Measurements from ENCODE around the gene S100A7.
"Not testable (repeated sequence)": the region's sequence is repeated elsewhere in the genome, so short reads cannot be mapped to it uniquely, and the experiment has no call there.

The S100A7 gene

DNA sequence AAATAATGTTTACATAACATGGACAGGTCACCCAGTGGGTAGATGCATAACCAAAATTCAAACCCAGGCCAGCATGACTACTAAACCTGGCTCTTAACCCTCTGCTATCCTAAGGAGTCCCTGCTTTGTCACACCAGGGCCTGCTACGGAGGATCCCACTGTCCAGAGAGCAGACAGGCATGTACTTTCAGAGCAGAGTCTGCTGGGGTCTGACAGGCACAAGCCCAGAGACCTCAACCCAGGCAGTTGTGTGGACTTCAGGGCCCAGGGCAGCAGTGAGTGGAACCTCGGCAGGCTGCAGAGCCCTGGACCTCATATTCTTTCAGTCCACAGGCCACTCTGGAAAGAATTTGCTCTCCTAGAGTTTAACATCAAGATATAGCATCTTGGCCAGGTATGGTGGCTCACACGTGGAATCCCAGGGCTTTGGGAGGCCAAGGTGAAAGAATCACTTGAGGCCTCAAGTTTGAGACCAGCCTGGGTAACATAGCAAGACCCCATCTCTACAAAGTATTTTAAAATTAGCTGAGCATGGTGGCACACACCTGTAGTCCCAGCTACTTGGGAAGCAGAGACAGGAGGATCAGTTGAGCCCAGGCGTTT, 16.1 kb upstream of the S100A7 start:
- DNase-seq (ENCODE audit: low read depth in 2 of 2), result no peak

DNA sequence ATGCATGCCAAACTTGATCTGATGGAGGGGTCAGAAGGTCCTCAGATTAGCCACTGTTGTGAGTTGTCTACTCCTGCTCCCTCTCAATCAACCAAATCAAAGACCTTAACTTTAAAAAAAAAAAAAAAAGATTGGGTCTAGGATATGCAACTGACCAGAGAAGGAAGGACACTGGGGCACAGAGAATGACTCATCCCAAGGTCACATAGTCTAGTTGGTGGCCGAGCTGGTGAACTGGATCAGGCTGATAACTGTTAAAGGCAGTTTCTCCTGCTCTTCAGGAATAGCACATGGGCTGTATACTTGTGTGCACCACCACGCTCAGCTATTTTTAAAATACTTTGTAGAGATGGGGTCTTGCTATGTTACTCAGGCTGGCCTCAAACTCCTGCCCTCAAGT, 14.8 kb upstream of the S100A7 start:
- no peak for DNase-seq (ENCODE audit: low read depth in 2 of 2)

- no peak for DNase-seq (ENCODE audit: low read depth in 2 of 2)
Observed at GRCh38 chr1:153474347-153474746, 13.9 kb upstream of the S100A7 start.

DNA sequence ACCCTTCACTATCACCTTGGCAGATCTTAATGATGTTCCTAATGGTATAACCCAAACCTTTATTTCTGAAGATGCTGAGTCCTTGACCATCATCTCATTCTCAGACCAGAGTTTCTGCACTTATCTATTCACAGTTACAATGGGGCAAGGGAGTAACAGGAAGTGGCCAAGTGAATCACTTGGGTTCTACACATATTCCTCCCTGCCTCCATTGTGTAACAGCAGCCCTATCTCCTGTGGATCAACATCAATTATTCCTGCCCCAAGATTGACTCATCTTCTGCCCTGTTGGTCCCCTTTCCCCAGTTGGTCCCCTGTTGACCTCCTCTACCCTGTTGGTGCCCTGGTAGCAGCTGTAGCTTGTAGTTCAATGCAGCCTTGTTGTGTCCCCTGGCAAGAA, 10.3 kb upstream of the S100A7 start:
- DNase-seq (ENCODE audit: low read depth in 2 of 2), result no peak

DNA sequence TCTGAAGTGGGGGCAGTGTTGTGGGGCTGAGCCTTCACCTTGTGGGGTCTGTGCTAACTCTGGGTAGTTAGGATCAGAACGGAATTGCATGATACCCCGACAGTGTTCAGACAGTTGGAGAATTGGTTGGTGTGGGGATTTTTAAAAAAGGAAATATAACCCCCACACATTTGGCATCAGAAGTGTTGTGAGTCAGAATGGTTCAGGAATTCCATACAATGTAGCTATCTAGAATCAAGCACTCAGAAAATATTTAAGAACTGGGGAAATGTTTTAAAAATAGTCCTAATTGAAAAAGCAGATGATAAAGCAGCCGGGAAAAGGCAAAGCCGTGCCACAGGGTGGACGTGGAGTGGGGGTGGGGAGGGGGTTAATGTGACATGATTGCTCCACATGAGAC, 6.5 kb upstream of the S100A7 start:
- DNase-seq (ENCODE audit: low read depth in 2 of 2), result no peak

DNA sequence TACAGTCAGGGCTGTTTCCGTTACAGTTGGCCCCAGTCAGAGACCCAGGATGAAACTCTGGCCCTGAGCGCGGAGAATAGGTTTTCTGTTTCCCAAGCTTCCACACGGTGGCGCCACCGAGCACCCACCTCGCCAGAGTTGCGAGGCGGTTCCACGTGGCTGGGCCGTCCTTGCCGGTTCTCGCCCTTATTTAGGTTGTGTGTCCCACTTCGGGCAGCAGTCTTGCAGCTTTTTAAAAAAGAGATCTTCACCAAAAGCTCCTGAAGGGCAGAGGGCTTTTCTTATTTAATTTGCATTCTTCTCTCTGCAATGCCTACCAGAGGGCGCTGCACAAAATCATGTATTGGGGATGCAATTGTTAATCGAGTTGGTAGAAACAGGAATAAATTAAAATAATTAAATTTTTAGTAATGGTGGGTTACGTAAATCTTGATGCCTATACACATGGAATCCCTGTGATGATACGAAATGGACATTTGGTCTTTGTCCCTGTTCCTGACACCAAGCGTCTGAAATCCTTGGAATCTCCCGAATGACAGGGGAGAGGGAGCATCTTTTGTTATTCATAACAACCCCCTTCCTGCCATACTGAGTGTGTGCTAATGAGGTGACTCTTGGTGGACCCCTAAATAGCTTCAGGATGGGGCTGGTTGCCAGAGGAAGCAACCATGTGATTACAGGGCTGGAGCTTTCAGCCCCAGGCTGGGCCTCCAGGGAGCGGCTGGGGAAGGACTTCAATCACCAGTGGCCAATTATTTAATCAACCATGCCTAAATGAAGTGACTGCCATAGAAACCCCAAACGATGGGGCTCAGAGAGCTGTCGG, 5.6 kb upstream of the S100A7 start:
- peak; percentile 34 to 35 for DNase-seq (ENCODE audit: low read depth in 2 of 2)

DNA sequence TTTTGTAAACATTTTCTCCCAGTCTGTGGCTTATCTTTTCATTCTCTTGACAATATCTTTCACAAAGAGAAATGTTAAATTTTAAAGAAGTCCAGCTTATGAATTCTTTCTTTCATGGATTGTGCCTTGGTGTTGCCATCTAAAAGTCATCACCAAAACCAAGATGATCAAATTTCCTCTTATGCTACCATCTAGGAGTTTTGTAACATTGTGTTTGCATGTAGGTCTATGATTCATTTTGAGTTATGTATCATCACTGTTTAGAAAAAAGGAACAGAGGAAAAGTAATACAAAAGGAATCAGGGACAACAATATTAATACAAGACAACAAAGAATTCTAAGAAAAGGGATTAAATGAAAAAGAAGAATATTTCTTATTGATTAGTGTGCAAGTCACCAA, 2.3 kb upstream of the S100A7 start:
- DNase-seq (ENCODE audit: low read depth in 2 of 2), result not testable (repeated sequence)

DNA sequence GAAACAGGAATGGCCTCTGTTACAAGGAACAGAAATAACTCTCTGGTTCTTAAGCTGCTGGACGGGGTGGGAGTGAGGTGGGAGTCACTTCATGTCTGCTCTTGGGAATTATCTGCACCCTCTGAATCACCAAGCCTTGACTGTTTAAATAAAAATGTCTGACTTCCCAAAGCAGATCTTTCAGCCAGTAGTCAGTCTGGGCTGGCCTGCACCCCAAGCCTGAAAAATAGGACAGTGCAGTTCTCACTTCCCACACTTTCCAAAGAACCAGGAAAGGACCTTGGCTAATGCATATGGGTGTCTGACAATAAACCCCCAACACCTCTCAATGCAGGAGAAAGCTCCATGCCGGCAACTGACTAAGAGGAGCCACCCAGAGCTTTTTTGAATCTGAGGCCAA, 796 bp downstream of the S100A7 start:
- no peak for DNase-seq (ENCODE audit: low read depth in 2 of 2)

DNA sequence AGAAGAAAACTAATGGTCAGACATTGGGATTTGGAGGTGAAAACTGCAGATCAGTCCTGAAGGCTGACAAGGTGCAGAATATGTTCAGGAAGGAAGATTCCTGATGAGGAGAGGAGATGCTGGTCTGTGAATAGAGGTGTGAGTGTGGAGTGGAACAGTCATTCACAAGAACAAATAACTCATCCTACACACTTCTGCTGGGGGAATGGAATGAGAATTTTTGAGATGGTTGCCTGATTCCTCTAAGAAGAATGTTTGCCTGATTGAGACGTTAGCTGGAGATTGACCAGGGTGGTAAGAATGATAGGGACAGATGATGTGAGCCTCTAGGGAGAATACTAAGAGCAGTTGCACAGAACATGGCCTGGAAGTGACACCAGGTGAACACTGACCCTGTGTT, 4.1 kb downstream of the S100A7 start:
- DNase-seq (ENCODE audit: low read depth in 2 of 2), result no peak

GRCh38 chr1:153448851-153449250, 11.6 kb downstream of the S100A7 start:
- DNase-seq (ENCODE audit: low read depth in 2 of 2), result not testable (repeated sequence)

GRCh38 chr1:153447498-153448170, 12.8 kb downstream of the S100A7 start:
- no peak for DNase-seq (ENCODE audit: low read depth in 2 of 2)

GRCh38 chr1:153444078-153444477, 16.4 kb downstream of the S100A7 start:
- DNase-seq (ENCODE audit: low read depth in 2 of 2), result no peak

DNA sequence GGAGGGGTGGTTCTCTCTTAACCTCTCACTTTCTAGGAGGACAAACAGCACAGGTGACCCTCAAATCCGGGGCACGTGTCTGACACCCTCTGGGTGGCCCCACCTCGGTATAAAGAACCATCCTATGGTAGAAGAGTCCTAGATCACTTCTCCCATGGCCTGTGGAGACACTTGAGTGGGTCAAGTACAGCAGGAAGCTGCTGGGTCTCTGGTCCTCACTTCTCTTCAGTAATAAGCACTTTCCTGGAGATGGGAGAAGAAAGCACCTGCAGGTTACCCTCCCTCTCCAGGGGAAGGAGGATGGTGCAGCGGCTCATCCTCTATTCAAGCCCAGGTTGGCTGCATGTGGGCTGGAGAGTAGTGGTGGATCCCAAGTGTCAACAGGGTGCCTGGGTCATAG, 17.0 kb downstream of the S100A7 start:
- no peak for DNase-seq (ENCODE audit: low read depth in 2 of 2)

GRCh38 chr1:153441238-153441755, 19.2 kb downstream of the S100A7 start:
- no peak for DNase-seq (ENCODE audit: low read depth in 2 of 2)

DNA sequence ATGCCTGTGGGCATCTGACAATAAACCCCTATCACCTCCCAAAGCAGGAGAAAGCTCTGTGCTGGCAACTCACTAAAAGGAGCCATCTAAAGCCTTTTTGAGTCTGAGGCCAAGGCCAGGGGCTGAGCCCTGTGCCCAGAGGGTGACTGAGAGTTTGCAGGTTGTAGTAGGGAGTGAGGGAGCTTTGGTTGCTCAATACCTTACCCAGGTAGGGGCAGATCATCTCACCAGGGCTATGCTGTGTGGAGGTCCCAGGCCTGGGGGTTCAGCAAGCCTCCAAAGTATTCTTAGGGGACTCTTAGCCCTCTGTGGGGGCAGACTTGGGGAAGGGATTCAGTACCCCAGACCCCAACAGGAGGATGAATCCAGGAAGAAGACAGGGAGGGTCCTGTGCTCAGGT, 21.2 kb downstream of the S100A7 start:
- no peak for DNase-seq (ENCODE audit: low read depth in 2 of 2)

GRCh38 chr1:153438599-153438998, 21.9 kb downstream of the S100A7 start:
- no peak for DNase-seq (ENCODE audit: low read depth in 2 of 2)

DNA sequence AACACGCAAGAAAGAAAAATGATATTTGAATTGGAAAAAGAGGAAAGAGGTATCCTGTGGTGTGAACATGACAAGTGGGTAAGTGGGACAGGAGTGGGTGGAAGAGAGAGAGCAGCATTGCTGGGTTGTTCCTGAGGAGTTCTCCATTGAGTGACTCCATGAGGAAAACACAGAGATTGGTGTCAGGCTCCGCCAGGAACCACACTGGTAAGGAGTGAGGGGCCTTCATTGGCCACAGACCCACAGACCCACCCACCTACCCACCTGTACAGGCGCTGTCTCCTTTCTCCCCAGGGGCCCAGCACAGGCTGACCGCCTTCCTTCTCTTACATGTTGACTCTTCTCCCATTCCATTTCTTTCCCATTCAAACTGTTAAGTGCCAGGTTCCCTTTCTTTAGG, 23.2 kb downstream of the S100A7 start:
- no peak for DNase-seq (ENCODE audit: low read depth in 2 of 2)

- no peak for DNase-seq (ENCODE audit: low read depth in 2 of 2)
Observed at GRCh38 chr1:153434746-153435455, 25.6 kb downstream of the S100A7 start.

DNA sequence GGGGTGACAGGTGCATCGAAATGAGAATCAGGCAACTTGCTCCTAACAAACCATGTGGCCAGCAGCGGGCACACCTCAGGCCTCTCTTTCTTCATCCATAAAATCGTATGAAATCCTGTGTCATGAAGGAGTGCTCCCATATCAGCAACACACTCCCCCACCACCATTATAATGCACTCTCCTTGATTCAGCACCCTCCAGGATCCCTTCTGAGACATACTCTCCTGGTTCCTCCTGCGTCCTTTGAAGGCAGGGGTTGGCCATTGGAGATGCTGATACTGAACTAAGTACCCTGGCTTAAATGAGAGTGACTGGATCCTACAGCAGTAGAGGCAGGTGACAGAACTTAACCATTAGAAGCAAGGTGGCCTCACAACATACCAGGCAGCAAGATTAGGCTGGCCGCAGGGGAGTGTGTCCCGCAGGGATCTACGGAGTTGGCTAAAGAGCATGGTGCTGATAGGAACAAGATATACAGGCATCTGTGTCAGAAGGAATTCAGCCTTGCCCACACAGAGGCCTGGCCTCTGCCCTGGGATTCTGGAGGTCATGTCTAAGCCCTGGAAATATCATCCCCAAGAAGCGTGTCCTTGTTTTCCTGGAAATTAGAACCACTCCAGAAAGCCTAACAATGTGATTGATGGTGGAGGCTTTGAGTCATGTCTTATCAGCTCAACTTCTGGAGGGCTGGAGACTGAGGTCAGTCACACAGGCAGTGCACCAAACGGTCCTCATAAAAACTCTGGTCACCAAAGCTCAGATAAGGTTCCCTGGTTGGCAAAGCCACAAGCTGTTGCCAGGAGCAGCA, 27.4 kb downstream of the S100A7 start:
- DNase-seq (ENCODE audit: low read depth in 2 of 2), result no peak

- DNase-seq (ENCODE audit: low read depth in 2 of 2), result no peak
Observed at GRCh38 chr1:153431928-153432327, 28.5 kb downstream of the S100A7 start.

GRCh38 chr1:153431427-153431826, 29.0 kb downstream of the S100A7 start:
- DNase-seq (ENCODE audit: low read depth in 2 of 2), result no peak

Measured in stimulated activated CD8-positive, alpha-beta memory T cell treated with anti-CD3 and anti-CD28 coated beads, Interleukin-7, amount 100 ng/mL, for 4 hours (primary cell).